AG08396 (cell line): Measurements from ENCODE around the gene CD320.
"Not testable (repeated sequence)": the region's sequence is repeated elsewhere in the genome, so short reads cannot be mapped to it uniquely, and the experiment has no call there.

ENCODE experiments used
- DNase-seq: peaks from one replicate; pipeline ENCODE4 v3.0.0; 2012; ENCODE audit warnings: low spot score, mixed read lengths

The CD320 gene

DNA sequence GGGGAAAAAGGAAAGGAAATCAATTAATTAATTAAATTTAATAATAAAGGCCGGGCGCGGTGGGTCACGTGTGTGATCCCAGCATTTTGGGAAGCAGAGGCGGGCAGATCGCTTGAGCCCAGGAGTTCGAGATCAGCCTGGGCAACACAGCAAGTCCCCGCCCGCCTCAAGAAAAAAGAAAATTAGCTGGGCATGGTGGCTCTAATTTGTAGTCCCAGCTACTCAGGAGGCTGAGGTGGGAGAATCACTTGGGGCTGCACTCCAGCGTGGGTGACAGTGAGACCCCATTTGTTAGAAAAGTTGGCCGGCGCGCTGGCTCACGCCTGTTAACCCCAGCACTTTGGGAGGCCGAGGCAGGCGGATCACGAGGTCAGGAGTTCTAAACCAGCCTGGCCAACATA, 733 bp upstream of the CD320 start:
- no peak for DNase-seq

DNA sequence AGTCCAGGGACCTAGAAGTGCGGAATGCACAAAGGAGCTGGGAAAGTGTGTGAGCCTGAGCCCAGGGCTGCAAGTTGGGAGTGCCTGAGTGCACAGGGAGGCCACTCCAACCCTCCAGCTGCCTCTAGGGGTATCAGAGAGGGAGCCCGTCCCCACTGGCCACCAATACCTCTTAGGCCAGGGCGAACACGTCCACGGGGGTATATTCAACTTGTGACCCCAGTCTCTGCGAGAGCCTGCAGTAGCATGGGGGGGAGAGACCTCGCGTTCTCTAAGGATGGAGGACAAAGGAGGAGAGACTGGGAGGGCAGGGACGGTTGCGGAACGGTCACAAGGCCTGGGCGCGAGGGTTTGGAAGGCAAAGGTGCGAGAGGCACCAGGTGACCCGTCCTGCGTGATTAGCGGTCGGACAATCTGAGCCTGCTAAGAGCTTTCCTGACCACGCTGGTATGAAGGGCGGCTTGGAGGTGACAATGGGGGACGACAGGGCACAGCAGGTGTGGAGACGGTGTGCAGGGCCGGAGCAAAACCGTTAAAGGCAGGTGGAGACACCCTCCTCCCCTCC, 676 bp downstream of the CD320 start:
- no peak for DNase-seq

- DNase-seq: no peak
Measured at GRCh38 chr19:8306235-8307054, 1.7 kb downstream of the CD320 start.

DNA sequence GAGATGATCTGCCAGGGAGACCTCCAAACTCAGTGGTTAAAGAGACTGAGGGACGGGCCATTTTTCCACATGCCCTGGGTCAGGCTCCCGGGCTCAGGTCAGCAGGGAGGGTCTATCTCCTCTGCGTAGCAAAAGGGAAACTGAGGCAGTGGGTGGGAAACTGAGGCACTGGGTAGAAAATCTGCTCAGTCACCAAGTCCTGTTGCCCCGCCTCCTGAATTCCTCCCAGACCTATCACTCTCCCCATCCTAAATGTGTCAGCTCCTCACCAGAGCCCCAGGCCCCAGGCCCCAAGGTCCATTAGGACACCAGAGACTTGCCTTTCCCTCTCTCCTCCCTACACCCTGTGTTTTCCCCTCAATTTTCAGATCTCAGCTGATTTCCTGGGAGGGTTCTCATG, 2.4 kb downstream of the CD320 start:
- DNase-seq: no peak

- no peak for DNase-seq
Measured at GRCh38 chr19:8304841-8305621, 3.1 kb downstream of the CD320 start.

- DNase-seq: no peak
Measured at GRCh38 chr19:8302734-8303133, 5.4 kb downstream of the CD320 start.

DNA sequence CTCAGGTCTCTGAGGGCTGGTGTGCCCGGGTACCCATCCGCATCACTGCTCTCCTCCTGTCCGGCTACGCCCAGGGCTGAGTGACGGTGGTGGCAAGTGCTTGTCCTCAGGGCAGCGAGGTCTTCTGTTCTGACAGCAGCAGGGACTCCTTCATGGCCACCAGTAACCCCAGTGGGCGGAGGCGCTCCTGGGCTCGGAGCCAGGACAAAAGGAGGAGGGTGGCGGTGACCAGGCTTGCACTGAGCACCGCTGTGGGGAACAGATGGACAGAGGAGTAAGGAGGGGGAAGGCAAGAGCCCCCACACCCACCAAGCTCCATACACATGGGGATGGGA, 5.8 kb downstream of the CD320 start:
- DNase-seq: no peak

- DNase-seq: not testable (repeated sequence)
Measured at GRCh38 chr19:8291337-8291736, 16.8 kb downstream of the CD320 start.

GRCh38 chr19:8276508-8276907, 31.6 kb downstream of the CD320 start:
- DNase-seq: not testable (repeated sequence)

DNA sequence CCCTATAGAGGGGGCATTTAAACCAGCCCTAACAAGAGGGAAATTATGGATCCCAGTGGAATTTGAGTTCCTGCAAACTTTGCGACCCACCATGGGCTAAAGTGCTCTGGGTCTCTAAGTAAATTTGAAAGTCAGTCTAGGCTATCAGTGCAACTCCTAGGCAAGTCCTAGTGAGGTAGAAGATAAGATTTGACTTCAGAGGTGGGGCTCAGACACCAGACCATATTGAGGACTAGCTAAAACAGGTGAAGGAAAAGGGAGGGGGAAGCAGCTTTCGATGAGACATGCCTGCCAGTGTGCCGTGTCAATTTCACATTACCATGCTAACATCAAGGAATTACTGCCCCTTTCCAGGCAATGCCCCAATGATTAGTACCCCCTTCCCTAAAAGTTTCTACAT, 38.4 kb downstream of the CD320 start:
- DNase-seq: no peak

DNA sequence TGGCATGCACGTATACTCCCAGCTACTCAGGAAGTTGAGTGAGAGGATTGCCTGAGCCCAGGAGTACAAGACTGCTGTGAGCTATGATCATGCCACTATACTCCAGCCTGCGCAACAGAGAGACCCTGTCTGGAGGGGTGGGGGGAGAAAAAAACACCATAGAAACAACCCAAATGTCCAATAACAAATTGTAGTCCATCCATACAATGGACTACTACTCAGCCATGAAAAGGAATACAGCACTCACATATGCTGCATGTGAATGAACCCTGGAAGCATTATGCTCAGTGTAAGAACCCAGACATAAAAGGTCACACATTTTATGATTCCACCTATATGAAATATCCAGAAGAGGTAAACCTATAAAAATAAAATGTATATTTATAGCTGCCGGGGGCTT, 42.3 kb downstream of the CD320 start:
- no peak for DNase-seq

- DNase-seq: not testable (repeated sequence)
Measured at GRCh38 chr19:8264248-8264647, 43.9 kb downstream of the CD320 start.

- no peak for DNase-seq
Measured at GRCh38 chr19:8262431-8262830, 45.7 kb downstream of the CD320 start.

DNA sequence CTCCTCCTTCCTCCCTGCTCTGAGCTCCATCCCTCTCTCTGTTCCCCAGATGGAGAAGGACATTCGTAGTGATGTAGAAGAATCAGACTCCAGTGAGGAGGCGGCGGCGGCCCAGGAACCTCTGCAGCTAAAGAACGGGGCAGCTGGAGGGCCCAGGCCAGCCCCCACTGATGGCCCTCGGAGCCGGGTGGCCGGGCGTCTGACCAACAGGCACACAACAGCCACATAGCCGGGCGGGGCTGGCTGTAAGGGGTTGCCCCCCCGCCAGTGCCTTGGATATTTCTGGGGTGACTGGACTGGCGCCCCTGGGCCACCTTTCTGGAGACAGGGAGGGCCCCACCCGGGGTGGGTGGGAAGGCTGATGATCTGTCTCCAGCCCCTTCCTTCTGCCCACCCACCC, 46.3 kb downstream of the CD320 start:
- DNase-seq: no peak

GRCh38 chr19:8261347-8261746, 46.8 kb downstream of the CD320 start:
- DNase-seq: no peak

GRCh38 chr19:8259922-8260247, 48.3 kb downstream of the CD320 start:
- no peak for DNase-seq

DNA sequence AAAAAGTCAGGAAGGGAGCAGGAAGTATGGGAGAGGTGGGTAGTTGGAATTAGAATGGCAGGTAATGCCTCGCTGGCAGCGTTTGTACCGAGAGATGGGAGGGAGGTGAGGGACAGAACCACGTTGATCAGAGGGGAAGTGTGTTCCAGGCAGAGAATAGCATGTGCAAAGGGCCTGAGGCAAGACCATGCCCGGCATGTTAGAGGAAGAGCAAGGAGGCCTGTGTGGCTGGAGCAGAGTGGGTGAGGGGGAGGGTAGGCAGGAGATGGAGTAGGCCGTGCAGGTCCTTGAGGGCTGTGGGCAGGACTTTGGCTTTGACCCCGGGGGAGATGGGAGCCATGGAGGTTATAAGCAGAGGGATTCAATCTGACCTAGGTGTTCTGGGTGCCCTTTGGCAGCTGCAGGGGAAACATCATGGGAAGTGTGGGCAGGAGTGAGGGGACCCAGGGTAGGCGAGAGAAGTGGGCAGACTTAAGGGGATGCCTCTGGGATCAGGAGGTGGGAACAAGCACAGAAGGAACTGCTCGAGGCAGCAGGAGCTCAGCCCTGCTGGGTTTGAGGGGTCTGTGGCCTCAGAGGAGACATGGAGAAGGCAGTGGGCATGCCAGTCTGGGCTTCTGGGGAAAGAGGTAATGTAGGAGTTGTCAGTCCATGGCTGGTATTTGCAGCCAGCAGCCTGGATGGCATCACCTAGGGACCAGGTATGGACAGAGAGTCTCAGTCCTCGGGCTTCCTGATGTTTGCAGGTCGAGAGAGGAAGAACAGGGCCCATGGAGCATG, 48.8 kb downstream of the CD320 start:
- DNase-seq: no peak

DNA sequence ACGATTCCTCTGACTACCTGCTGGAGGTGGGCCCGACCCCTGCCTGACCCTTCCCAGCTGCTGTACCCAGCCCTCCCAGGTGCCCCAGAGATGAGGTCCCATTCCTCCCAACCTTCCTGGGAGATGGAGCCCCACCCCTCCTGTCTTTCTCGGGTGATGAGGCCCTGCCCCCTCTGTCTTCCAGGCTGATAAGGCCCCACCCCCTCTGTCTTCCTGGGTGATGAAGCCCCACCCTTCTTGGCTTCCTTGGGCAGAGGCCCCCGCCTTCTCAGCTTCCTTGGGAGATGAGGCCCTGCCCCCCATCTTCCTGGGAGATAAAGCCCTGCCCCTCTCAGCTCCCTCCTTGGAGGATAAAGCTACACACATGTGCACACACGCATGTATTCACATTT, 51.1 kb downstream of the CD320 start:
- DNase-seq: no peak

DNA sequence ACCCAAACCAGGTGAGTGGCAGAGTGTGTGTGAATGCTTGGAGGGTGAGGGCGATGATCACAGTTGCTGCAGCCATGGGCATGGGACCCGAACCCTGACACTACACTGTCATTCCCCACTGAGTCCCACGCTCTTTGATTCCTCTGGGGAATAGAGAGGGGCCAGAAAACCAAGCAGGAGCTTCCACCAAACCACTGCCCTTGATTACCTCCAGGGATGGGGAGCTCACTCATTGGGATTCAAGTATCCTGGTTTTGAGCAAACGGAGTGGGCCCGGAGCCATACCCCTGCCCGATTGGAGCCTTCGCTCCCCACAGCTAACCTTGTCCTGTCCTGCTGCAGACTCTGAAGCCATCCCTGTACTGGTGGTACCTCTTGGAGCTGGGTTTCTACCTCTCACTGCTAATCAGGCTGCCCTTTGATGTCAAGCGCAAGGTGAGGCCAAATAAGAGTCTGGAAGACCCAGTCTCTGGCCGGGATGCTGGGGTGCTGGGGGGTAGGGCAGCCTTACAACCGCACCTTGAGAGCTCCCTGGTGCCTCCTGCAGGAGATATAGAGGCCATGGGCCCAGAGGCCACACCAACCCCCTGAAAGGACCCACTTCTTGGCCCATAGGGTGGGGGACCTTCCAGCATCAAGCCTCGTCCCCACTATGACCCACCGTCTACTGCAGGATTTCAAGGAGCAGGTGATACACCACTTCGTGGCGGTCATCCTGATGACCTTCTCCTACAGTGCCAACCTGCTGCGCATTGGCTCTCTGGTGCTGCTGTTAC, 51.7 kb downstream of the CD320 start:
- DNase-seq: no peak

GRCh38 chr19:8255426-8256125, 52.6 kb downstream of the CD320 start:
- no peak for DNase-seq

GRCh38 chr19:8254286-8255001, 53.7 kb downstream of the CD320 start:
- no peak for DNase-seq
